ENCODE results near the gene DDX10. TPM values are rescaled to one million over a fixed set of nuclear protein-coding genes. Genes with fewer than 3 reads are reported as not detected.

DDX10 gene
- total RNA-seq, 2 experiments from 2014 or later: 15.0 to 15.4 TPM

GRCh38 chr11:108787105-108787504, 122.2 kb downstream of the DDX10 start:
- DNase-seq (no peak), ATAC-seq (ENCODE audit: poor library complexity) (no peak)
- Mint-ChIP-seq H3K9me3 (peaks cover 6% of the 10 kb centered on the region), H3K4me3 (no peak overlapping the region), H3K27ac (no peak overlapping the region), H3K4me1 (ENCODE audit: low read depth) (peaks cover 47% of the 10 kb centered on the region), H3K36me3 (ENCODE audit: low read depth) (no peaks in the 10 kb centered on the region), H3K27me3 (no peaks in the 10 kb centered on the region)
- H3K36me3 ChIP-seq (ENCODE audit: insufficient read depth, low read length): no peaks in the 10 kb centered on the region
- H3K4me3 ChIP-seq (ENCODE audit: low read length): no peak overlapping the region
- H3K27ac ChIP-seq (ENCODE audit: low read depth in 1 of 2, low read length in 2 of 2): no peak overlapping the region
- no peaks in the 10 kb centered on the region for H3K9me3 ChIP-seq (ENCODE audit: control insufficient read depth in 1 of 2, insufficient read depth in 1 of 2, low read length in 2 of 2)
- CTCF ChIA-PET: interaction anchor here (1.0 kb wide), 1 partner anchor 10 kb away, joined by 3 read pairs; no protein-coding TSS in a partner anchor
- intact Hi-C loops (cut with DNase I, micrococcal nuclease): no loop called here
- POLR2A ChIA-PET: no interaction called here
- peaks cover 4% of the 10 kb centered on the region for H3K4me1 ChIP-seq (ENCODE audit: insufficient read depth, low read length)
- no peaks in the 10 kb centered on the region for H3K27me3 ChIP-seq (ENCODE audit: control insufficient read depth in 1 of 2, insufficient read depth in 2 of 2, low read length in 2 of 2)
- TF ChIP-seq CTCF (IDR thresholded peaks at IDR 0.05): no peak

- CTCF ChIA-PET: no interaction called here
- H3K27ac Mint-ChIP-seq: no peak overlapping the region
- Histone ChIP-seq H3K4me1 (ENCODE audit: insufficient read depth, low read length) (peaks cover 4% of the 10 kb centered on the region), H3K36me3 (ENCODE audit: insufficient read depth, low read length) (no peaks in the 10 kb centered on the region), H3K27me3 (ENCODE audit: control insufficient read depth in 1 of 2, insufficient read depth in 2 of 2, low read length in 2 of 2) (no peaks in the 10 kb centered on the region), H3K9me3 (ENCODE audit: control insufficient read depth in 1 of 2, insufficient read depth in 1 of 2, low read length in 2 of 2) (no peaks in the 10 kb centered on the region), H3K27ac (ENCODE audit: low read depth in 1 of 2, low read length in 2 of 2) (no peak overlapping the region), H3K4me3 (ENCODE audit: low read length) (no peak overlapping the region)
- DNase-seq (no peak), ATAC-seq (ENCODE audit: poor library complexity) (no peak)
- H3K4me3 Mint-ChIP-seq: no peak overlapping the region
- intact Hi-C loops (cut with DNase I, micrococcal nuclease): no loop called here
- peaks cover 43% of the 10 kb centered on the region for H3K4me1 Mint-ChIP-seq (ENCODE audit: low read depth)
- TF ChIP-seq CTCF (IDR thresholded peaks at IDR 0.05): no peak
- POLR2A ChIA-PET: no interaction called here
- H3K9me3 Mint-ChIP-seq: peaks cover 6% of the 10 kb centered on the region
- H3K27me3 Mint-ChIP-seq: no peaks in the 10 kb centered on the region
- no peaks in the 10 kb centered on the region for H3K36me3 Mint-ChIP-seq (ENCODE audit: low read depth)
These were observed 123.8 kb downstream of the DDX10 start for GRCh38 chr11:108788565-108789199.

GRCh38 chr11:108790501-108791299, 125.8 kb downstream of the DDX10 start:
- Histone ChIP-seq H3K36me3 (ENCODE audit: insufficient read depth, low read length) (no peaks in the 10 kb centered on the region), H3K27ac (ENCODE audit: low read depth in 1 of 2, low read length in 2 of 2) (no peak overlapping the region), H3K9me3 (ENCODE audit: control insufficient read depth in 1 of 2, insufficient read depth in 1 of 2, low read length in 2 of 2) (no peaks in the 10 kb centered on the region), H3K4me1 (ENCODE audit: insufficient read depth, low read length) (peaks cover 4% of the 10 kb centered on the region), H3K27me3 (ENCODE audit: control insufficient read depth in 1 of 2, insufficient read depth in 2 of 2, low read length in 2 of 2) (no peaks in the 10 kb centered on the region), H3K4me3 (ENCODE audit: low read length) (no peak overlapping the region)
- POLR2A ChIA-PET: no interaction called here
- TF ChIP-seq CTCF (IDR thresholded peaks at IDR 0.05): no peak
- no peak for ATAC-seq (ENCODE audit: poor library complexity)
- Mint-ChIP-seq H3K36me3 (ENCODE audit: low read depth) (no peaks in the 10 kb centered on the region), H3K4me3 (no peak overlapping the region), H3K9me3 (no peaks in the 10 kb centered on the region), H3K27me3 (no peaks in the 10 kb centered on the region), H3K27ac (no peak overlapping the region), H3K4me1 (ENCODE audit: low read depth) (peaks cover 34% of the 10 kb centered on the region)
- DNase-seq: no peak
- CTCF ChIA-PET: no interaction called here
- intact Hi-C loops (cut with DNase I, micrococcal nuclease): no loop called here

All from CD4-positive, alpha-beta T cell (primary cell).